Right atrium auricular region (tissue), 2 donors: ENCODE results near the gene SSX2IP. TPM values are rescaled to one million over a fixed set of nuclear protein-coding genes. Genes with fewer than 3 reads are reported as not detected.
A peak's percentile ranks its signal among the peaks of the same experiment; 100 is the strongest.

Experiments
- DNase-seq: peaks from one replicate; pipeline ENCODE4 v3.0.0-alpha.2; 2019; ENCODE audit warnings: low spot score
- H3K27ac ChIP-seq, 2 donors: fragments of 200-600 bp; sonication (generic); 1 replicate in 1 of 2; 2 replicates in 1 of 2; pipeline ENCODE4 v1.5.1; 2016 to 2019
- H3K27me3 ChIP-seq, 2 donors: fragments of 200-600 bp; sonication (generic); one replicate each; pipeline versions ENCODE4 v1.5.1 to v1.6.0; 2017 to 2019
- H3K36me3 ChIP-seq: fragments of 200-600 bp; sonication (generic); one replicate; pipeline ENCODE4 v1.5.1; 2016
- H3K4me1 ChIP-seq, 2 donors: fragments of 200-600 bp; sonication (generic); one replicate each; pipeline versions ENCODE4 v1.5.1 to v1.6.0; 2017 to 2019
- H3K4me3 ChIP-seq, 2 donors: fragments of 200-600 bp; sonication (generic); 1 replicate in 1 of 2; 2 replicates in 1 of 2; pipeline ENCODE4 v1.5.1; 2017 to 2019; ENCODE audit warnings: mild to moderate bottlenecking in 1 of 2, moderate library complexity in 1 of 2
- H3K9me3 ChIP-seq, 2 donors: fragments of 200-600 bp; sonication (generic); one replicate each; pipeline ENCODE4 v1.5.1; 2019
- total RNA-seq, 2 donors: library from RNA; depleted of rRNA; stranded (reverse); fragments of >200 nt; gene quantifications; one replicate each; pipeline ENCODE4 v1.1.0, GENCODE V29; 2016
- TF ChIP-seq, protein P1 (sequence below), 2 donors: fragments of 200-600 bp; sonication (generic); IDR thresholded peaks; one replicate each; pipeline ENCODE4 v1.5.1; 2019; ENCODE audit warnings: antibody characterized with exemption in 2 of 2

The SSX2IP gene
- total RNA-seq, 2 donors from 2014 or later = 11.3 to 14.2 TPM

DNA sequence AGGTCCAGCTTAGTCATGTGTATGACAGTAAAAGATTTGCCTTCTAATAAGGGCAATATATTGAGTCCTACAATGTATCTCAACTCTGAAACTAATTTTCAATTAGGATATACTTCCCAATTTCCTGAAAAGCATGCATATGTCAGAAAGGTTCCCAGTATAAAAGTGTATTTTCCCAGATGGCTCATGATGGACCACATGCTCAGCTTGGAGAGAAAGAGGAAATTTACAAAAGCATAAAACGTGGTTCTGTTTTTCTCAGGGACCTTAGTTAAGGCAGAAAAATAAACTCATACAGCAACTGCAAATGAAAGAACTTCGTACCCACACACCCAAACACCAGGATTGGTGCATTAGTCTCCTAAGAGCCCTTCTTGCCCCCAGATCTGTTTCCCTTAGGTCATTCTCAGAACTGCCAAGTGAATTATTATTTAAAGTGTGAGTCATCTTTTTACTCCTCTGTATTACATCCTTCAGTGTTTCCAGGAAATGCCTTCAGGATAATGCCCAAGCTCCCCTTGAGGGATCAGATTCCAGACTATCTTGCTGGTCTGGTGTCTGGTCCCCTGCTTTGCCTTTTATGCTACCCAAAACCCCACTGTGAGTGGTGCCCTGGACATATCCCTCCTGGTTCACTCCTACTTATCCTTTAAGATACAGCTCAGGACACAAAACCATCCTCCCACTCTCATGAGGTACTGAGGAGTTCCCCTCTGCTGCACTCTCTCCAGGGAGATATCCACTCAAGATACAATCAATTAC lies 57.4 kb downstream of the SSX2IP start:
- no peaks in the 10 kb centered on the region for H3K4me1 ChIP-seq
- H3K4me3 ChIP-seq = no peak overlapping the region
- H3K27me3 ChIP-seq = no peaks in the 10 kb centered on the region
- no peak for DNase-seq
- no peaks in the 10 kb centered on the region for H3K9me3 ChIP-seq
- TF ChIP-seq, protein P1, sequence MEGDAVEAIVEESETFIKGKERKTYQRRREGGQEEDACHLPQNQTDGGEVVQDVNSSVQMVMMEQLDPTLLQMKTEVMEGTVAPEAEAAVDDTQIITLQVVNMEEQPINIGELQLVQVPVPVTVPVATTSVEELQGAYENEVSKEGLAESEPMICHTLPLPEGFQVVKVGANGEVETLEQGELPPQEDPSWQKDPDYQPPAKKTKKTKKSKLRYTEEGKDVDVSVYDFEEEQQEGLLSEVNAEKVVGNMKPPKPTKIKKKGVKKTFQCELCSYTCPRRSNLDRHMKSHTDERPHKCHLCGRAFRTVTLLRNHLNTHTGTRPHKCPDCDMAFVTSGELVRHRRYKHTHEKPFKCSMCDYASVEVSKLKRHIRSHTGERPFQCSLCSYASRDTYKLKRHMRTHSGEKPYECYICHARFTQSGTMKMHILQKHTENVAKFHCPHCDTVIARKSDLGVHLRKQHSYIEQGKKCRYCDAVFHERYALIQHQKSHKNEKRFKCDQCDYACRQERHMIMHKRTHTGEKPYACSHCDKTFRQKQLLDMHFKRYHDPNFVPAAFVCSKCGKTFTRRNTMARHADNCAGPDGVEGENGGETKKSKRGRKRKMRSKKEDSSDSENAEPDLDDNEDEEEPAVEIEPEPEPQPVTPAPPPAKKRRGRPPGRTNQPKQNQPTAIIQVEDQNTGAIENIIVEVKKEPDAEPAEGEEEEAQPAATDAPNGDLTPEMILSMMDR (IDR thresholded peaks at IDR 0.05) = no peak
- H3K27ac ChIP-seq = no peak overlapping the region
- no peaks in the 10 kb centered on the region for H3K36me3 ChIP-seq

DNA sequence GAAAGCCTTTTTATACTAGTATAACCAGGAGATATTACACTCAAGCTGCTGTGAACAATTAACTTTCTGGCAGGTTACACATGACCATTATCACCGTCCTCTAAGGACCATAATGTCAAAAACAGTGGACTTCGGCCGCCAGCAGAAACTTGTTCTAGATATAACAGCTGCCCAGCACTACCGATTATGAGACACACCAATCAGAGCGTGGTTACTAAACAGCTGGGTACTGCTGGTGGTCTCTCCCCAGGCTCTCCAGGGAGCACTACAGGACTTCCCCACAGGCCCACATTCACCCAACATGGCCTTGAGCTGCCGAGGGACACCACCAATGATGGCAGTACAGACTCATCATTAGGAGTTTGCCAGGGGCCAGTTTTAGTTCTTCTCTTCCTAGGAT lies 58.1 kb downstream of the SSX2IP start:
- Histone ChIP-seq H3K27me3 (no peaks in the 10 kb centered on the region), H3K4me1 (no peaks in the 10 kb centered on the region), H3K36me3 (no peaks in the 10 kb centered on the region), H3K27ac (no peak overlapping the region), H3K9me3 (no peaks in the 10 kb centered on the region), H3K4me3 (no peak overlapping the region)
- TF ChIP-seq, protein P1 (IDR thresholded peaks at IDR 0.05) = no peak
- no peak for DNase-seq

DNA sequence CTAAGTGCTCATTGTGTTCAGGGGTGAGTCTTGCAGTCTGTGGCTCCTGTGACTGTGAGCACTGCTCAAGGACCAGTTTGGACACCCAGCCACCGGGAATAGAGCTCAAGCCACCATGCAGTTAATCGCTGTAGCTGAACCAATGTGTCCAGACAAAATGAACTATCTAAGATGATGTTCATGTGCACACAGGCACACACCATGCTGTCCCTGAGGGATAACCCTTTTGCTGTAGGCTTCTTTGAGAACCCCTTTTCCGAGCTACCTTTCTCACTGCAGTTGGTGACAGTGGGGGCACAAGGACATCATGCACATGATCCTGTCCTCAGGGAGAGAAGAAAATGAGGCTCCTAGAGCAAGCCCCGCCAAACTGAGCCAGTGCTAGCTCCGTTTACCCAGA lies 65.4 kb downstream of the SSX2IP start:
- no peaks in the 10 kb centered on the region for H3K27me3 ChIP-seq
- H3K4me1 ChIP-seq = peaks cover 0 to 12% of the 10 kb centered on the region in 2 donors
- DNase-seq = no peak
- H3K36me3 ChIP-seq = no peaks in the 10 kb centered on the region
- H3K4me3 ChIP-seq = no peak overlapping the region
- no peaks in the 10 kb centered on the region for H3K9me3 ChIP-seq
- no peak overlapping the region for H3K27ac ChIP-seq
- TF ChIP-seq, protein P1 (IDR thresholded peaks at IDR 0.05) = no peak

DNA sequence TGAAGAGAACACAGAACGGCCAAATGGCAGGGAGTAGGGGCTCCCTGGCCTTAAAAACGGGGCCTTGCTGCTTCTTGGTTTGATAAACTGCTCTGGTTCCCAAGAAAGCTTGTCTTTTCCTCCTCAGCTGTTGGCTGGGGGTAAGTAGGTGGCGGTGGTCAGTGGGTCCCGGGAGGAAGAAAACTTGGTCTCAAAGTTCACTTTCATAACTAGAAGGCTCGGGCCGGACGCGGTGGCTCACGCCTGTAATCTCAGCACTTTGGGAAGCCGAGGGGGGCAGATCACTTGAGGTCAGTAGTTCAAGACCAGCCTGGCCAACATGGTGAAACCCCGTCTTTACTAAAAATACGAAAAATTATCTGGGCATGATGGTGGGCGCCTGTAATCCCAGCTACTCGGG lies 68.7 kb downstream of the SSX2IP start:
- Histone ChIP-seq H3K27me3 (no peaks in the 10 kb centered on the region), H3K27ac (no peak overlapping the region), H3K36me3 (no peaks in the 10 kb centered on the region), H3K4me3 (no peak overlapping the region), H3K9me3 (no peaks in the 10 kb centered on the region), H3K4me1 (peaks cover 0 to 24% of the 10 kb centered on the region in 2 donors)
- TF ChIP-seq, protein P1 (IDR thresholded peaks at IDR 0.05) = no peak
- no peak for DNase-seq

DNA sequence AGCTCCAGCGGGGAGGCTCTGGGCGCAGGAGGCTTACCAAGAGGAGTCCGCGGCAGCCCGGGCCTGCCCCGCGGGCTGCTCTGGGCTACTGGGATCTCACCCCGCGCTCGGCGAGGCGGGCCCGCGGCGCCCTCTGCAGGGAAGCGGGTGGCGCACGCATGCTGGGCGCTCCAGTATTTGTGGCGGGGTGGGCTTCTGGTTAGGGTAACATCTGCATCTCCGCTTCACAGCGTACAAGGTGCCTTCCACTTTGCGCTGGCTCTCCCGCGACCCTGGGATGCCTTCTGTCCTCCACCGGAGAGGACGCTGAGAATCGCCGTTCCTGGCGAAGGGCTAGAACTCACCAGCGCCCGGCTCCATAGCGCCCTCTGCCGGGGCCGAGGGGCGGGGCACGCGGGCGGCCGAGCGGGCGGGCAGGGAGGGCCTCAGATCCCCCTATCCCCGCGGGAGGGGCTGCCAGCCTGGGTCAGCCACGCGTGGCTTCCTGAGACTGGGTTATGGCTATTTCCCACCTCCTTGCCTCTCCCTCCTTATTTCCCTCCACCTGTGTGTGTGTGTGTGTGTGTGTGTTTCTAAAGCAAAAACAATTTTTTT lies 69.4 kb downstream of the SSX2IP start:
- Histone ChIP-seq H3K27ac (peak overlapping the region; percentile 41 to 58), H3K4me1 (peaks cover 0 to 24% of the 10 kb centered on the region in 2 donors), H3K36me3 (no peaks in the 10 kb centered on the region), H3K27me3 (no peaks in the 10 kb centered on the region), H3K4me3 (peak overlapping the region; percentile 53 to 66), H3K9me3 (no peaks in the 10 kb centered on the region)
- DNase-seq = peak; percentile 77
- TF ChIP-seq, protein P1 (IDR thresholded peaks at IDR 0.05) = peak; percentile 98 to 99
